ENCODE results near the gene HOXD3. TPM values are rescaled to one million over a fixed set of nuclear protein-coding genes. Genes with fewer than 3 reads are reported as not detected.

Gene HOXD3
- total RNA-seq, 4 donors from 2014 or later, result 0.36 to 1.7 (median 0.64) TPM; not detected in 1

- no peak for DNase-seq
- peaks cover 45 to 84% (median 81%) of the 10 kb centered on the region in 3 donors for H3K27me3 ChIP-seq
- H3K36me3 ChIP-seq, result no peaks in the 10 kb centered on the region
- H3K4me3 ChIP-seq, result peak overlapping the region in 3 of 4 donors; percentile 6 to 23 (median 16)
- TF ChIP-seq CTCF (IDR thresholded peaks at IDR 0.05 in 4 of 5, conservative IDR thresholded peaks at IDR 0.05 in 1 of 5) (no peak), POLR2A (IDR thresholded peaks at IDR 0.05) (no peak)
- H3K4me1 ChIP-seq, result peaks cover 4 to 5% of the 10 kb centered on the region in 2 donors
- no peak overlapping the region for H3K27ac ChIP-seq
- no peak for ATAC-seq
- intact Hi-C loops (cut with DNase I; ENCODE audit: low total_unique reads) (no loop called here), in situ Hi-C loops (cut with MboI; ENCODE audit: low sequenced_read_pairs in 4 of 4) (no loop called here)
- H3K9me3 ChIP-seq, result no peaks in the 10 kb centered on the region
These were observed 4.9 kb downstream of the HOXD3 start for GRCh38 chr2:176161825-176162626.

GRCh38 chr2:176162911-176163671 is 6.0 kb downstream of the HOXD3 start:
- DNase-seq (no peak), ATAC-seq (no peak)
- no peaks in the 10 kb centered on the region for H3K9me3 ChIP-seq
- peak overlapping the region in 1 of 4 donors; percentile 23 for H3K4me3 ChIP-seq
- H3K27me3 ChIP-seq, result peaks cover 37 to 73% (median 73%) of the 10 kb centered on the region in 3 donors
- peaks cover 0 to 5% of the 10 kb centered on the region in 2 donors for H3K4me1 ChIP-seq
- intact Hi-C loops (cut with DNase I; ENCODE audit: low total_unique reads), result no loop called here
- no peak for TF ChIP-seq POLR2A (IDR thresholded peaks at IDR 0.05)
- no peak for TF ChIP-seq CTCF (IDR thresholded peaks at IDR 0.05 in 4 of 5, conservative IDR thresholded peaks at IDR 0.05 in 1 of 5)
- H3K27ac ChIP-seq, result no peak overlapping the region
- in situ Hi-C loops (cut with MboI; ENCODE audit: low sequenced_read_pairs in 4 of 4), result no loop called here
- H3K36me3 ChIP-seq, result no peaks in the 10 kb centered on the region

- Histone ChIP-seq H3K4me1 (peaks cover 0 to 5% of the 10 kb centered on the region in 2 donors), H3K36me3 (no peaks in the 10 kb centered on the region), H3K9me3 (no peaks in the 10 kb centered on the region), H3K4me3 (no peak overlapping the region), H3K27me3 (peaks cover 34 to 69% (median 69%) of the 10 kb centered on the region in 3 donors), H3K27ac (no peak overlapping the region)
- intact Hi-C loops (cut with DNase I; ENCODE audit: low total_unique reads) (no loop called here), in situ Hi-C loops (cut with MboI; ENCODE audit: low sequenced_read_pairs in 4 of 4) (no loop called here)
- DNase-seq (no peak), ATAC-seq (no peak)
- TF ChIP-seq POLR2A (IDR thresholded peaks at IDR 0.05) (no peak), CTCF (IDR thresholded peaks at IDR 0.05 in 4 of 5, conservative IDR thresholded peaks at IDR 0.05 in 1 of 5) (no peak)
These were observed 6.6 kb downstream of the HOXD3 start for GRCh38 chr2:176163672-176164056.

GRCh38 chr2:176164201-176164600 is 7.1 kb downstream of the HOXD3 start:
- DNase-seq (no peak), ATAC-seq (no peak)
- H3K36me3 ChIP-seq, result no peaks in the 10 kb centered on the region
- H3K9me3 ChIP-seq, result no peaks in the 10 kb centered on the region
- H3K4me3 ChIP-seq, result no peak overlapping the region
- intact Hi-C loops (cut with DNase I; ENCODE audit: low total_unique reads) (no loop called here), in situ Hi-C loops (cut with MboI; ENCODE audit: low sequenced_read_pairs in 4 of 4) (no loop called here)
- H3K27me3 ChIP-seq, result peaks cover 33 to 64% (median 63%) of the 10 kb centered on the region in 3 donors
- H3K27ac ChIP-seq, result no peak overlapping the region
- peaks cover 0 to 5% of the 10 kb centered on the region in 2 donors for H3K4me1 ChIP-seq
- TF ChIP-seq CTCF (IDR thresholded peaks at IDR 0.05 in 4 of 5, conservative IDR thresholded peaks at IDR 0.05 in 1 of 5), result no peak
- no peak for TF ChIP-seq POLR2A (IDR thresholded peaks at IDR 0.05)
